ENCODE results near the gene SLC17A2. TPM values are rescaled to one million over a fixed set of nuclear protein-coding genes. Genes with fewer than 3 reads are reported as not detected.

Gene SLC17A2
- total and polyA plus RNA-seq, 2 of the 4 experiments (the other 2 are of a cell fraction) = not detected

GRCh38 chr6:25922301-25922700 is 8.2 kb downstream of the SLC17A2 start:
- no peak overlapping the region for H3K23ac ChIP-seq (ENCODE audit: low read depth, low read length)
- DNase-seq (no peak), ATAC-seq (ENCODE audit: low read depth) (no peak)
- no peak overlapping the region for H2BK5ac ChIP-seq (ENCODE audit: low read depth, low read length, poor library complexity, severe bottlenecking)
- no peak overlapping the region for H3K14ac ChIP-seq (replicated peaks; ENCODE audit: low read depth, low read length)
- no TSS peak for BruUV-seq (replicated peaks)
- H2BK20ac ChIP-seq (ENCODE audit: low read depth, low read length) = no peak overlapping the region
- H4K20me1 ChIP-seq (ENCODE audit: insufficient read depth, low read length) = no peaks in the 10 kb centered on the region
- no peak overlapping the region for H2BK120ac ChIP-seq (ENCODE audit: low read depth, low read length)
- H3K27ac ChIP-seq (ENCODE audit: insufficient read depth, low read length) = no peak overlapping the region
- H4K8ac ChIP-seq (ENCODE audit: low read depth in 2 of 2, low read length in 2 of 2) = no peak overlapping the region
- no peak overlapping the region for H4K91ac ChIP-seq (ENCODE audit: insufficient read depth, low read depth, low read length)
- CTCF ChIA-PET = no interaction called here
- H3K56ac ChIP-seq (ENCODE audit: extremely low read depth, insufficient read depth, low read length) = no peak overlapping the region
- no peak overlapping the region for H2BK15ac ChIP-seq (ENCODE audit: low read depth, low read length)
- no peak overlapping the region for H3K4me2 ChIP-seq (ENCODE audit: low read depth, low read length)
- H2AK5ac ChIP-seq (ENCODE audit: low read depth, low read length) = no peak overlapping the region
- no peak overlapping the region for H4K5ac ChIP-seq (ENCODE audit: low read depth, low read length)
- H3K36me3 ChIP-seq (ENCODE audit: control insufficient read depth, insufficient read depth, low read length) = no peaks in the 10 kb centered on the region
- in situ Hi-C loops (cut with MboI; ENCODE audit: low sequenced_read_pairs) (no loop called here), intact Hi-C loops (cut with micrococcal nuclease) (no loop called here), dilution Hi-C loops (cut with HindIII; ENCODE audit: low sequenced_read_pairs, unreplicated experiment) (no loop called here)
- H3K4me1 ChIP-seq (ENCODE audit: control insufficient read depth, insufficient read depth, low read length) = no peaks in the 10 kb centered on the region
- no peaks in the 10 kb centered on the region; the same call in 1 of the 2 replicates for H3K27me3 ChIP-seq (ENCODE audit: control insufficient read depth, insufficient read depth, low read length)
- no peak overlapping the region for H2AFZ ChIP-seq (replicated peaks; ENCODE audit: low read length, poor library complexity)
- POLR2A ChIA-PET (ENCODE audit: unreplicated experiment) = no interaction called here
- no peak overlapping the region for H3K4ac ChIP-seq (ENCODE audit: low read depth, low read length)
- H2AK9ac ChIP-seq (replicated peaks; ENCODE audit: low read depth, low read length, poor library complexity) = no peak overlapping the region
- no peaks in the 10 kb centered on the region for H3K9me1 ChIP-seq (ENCODE audit: insufficient read depth, low read length)
- H3K18ac ChIP-seq (ENCODE audit: low read depth, low read length) = no peak overlapping the region
- no peak overlapping the region for H3K4me3 ChIP-seq (ENCODE audit: insufficient read depth, low read depth, low read length)
- WGBS, 2 experiments (ENCODE audit: extremely low coverage in 2 of 2, insufficient read length in 1 of 2) = no CpG with 5 or more reads among the region's 2 CpGs
- TF ChIP-seq BHLHE40 (IDR thresholded peaks at IDR 0.05; ENCODE audit: low read depth, low read length) (no peak), RCOR1 (IDR thresholded peaks at IDR 0.05; ENCODE audit: insufficient replicate concordance, low read length) (no peak), SMC3 (IDR thresholded peaks at IDR 0.05; ENCODE audit: low read depth, low read length) (no peak)
- H3K9ac ChIP-seq (ENCODE audit: low read depth, low read length) = no peak overlapping the region
- no peaks in the 10 kb centered on the region for H3K79me1 ChIP-seq (ENCODE audit: low read depth in 1 of 2, low read length in 2 of 2)
- no peaks in the 10 kb centered on the region for H3K9me3 ChIP-seq (ENCODE audit: control insufficient read depth, insufficient read depth, low read length)

All from IMR-90 (cell line).